ENCODE results near the gene TMBIM1. TPM values are rescaled to one million over a fixed set of nuclear protein-coding genes. Genes with fewer than 3 reads are reported as not detected.

Gene TMBIM1
- 100 to 1,000 TPM; 183 to 282 (median 202) TPM for total RNA-seq

DNA sequence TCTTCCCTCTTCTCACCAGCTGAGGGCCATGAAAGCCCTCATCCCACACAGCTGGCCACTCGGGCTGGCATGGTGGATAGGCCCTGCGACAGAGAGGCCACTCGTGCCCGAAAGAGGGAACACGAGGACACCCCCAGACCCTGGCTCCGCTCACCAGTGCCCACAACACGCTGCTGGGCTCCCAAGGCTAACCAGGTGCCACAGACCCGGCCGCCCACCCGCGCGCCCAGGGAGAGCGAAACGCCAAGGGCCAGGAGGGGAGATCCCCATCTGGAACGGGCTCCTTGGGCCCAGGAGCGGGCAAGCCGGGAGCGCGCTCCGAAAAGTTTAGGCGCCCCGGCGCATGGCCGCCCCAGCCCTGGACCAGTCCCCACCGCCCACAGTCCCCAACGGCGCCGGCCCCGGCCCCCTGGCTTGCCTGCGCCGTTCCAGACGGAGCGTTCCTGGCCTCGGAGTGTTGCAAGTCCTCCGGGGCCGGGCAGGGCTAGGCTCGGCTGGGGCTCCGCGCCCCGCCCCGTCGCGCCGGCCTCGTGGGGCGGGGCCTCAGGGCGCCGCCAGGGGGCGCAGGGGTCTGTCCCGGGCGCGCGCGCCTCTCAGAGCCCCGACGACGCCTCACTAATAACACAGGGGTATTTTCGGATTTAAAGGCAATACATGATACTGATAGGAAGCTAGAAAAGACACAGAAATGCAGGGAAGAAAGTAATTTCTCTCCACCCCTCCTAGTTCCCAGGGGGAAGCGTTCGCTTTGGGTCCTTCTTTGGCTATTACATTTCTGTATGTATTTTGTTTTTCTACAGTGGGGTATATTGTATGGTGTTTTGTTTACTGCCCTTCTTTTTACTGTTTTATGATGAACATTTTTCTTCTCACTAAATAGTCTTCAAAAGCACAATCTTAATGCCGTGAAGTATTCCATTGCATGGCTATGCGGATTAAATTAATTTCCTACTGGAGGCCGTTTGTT, at the start of gene TMBIM1:
Gene TMBIM1 (minus strand): TSS at position 456 of the 967 bp plus-strand sequence. CDS start 10,362 bp downstream, outside the sequence.
- H3K36me3 ChIP-seq: peaks cover 0 to 3% (median 0%) of the 10 kb centered on the region in 3 donors
- peak within 1 kb of the TSS; percentile 83 to 99 (median 94) for H3K4me3 ChIP-seq
- TF ChIP-seq, protein P1, sequence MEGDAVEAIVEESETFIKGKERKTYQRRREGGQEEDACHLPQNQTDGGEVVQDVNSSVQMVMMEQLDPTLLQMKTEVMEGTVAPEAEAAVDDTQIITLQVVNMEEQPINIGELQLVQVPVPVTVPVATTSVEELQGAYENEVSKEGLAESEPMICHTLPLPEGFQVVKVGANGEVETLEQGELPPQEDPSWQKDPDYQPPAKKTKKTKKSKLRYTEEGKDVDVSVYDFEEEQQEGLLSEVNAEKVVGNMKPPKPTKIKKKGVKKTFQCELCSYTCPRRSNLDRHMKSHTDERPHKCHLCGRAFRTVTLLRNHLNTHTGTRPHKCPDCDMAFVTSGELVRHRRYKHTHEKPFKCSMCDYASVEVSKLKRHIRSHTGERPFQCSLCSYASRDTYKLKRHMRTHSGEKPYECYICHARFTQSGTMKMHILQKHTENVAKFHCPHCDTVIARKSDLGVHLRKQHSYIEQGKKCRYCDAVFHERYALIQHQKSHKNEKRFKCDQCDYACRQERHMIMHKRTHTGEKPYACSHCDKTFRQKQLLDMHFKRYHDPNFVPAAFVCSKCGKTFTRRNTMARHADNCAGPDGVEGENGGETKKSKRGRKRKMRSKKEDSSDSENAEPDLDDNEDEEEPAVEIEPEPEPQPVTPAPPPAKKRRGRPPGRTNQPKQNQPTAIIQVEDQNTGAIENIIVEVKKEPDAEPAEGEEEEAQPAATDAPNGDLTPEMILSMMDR (IDR thresholded peaks at IDR 0.05): peak; percentile 91 to 99 (median 97)
- TF ChIP-seq EP300 (IDR thresholded peaks at IDR 0.05): peak in 1 of 2 donors; percentile 95
- peak; percentile 84 to 96 for TF ChIP-seq POLR2A (IDR thresholded peaks at IDR 0.05)
- H3K9me3 ChIP-seq: no peaks in the 10 kb centered on the region
- peak within 1 kb of the TSS; percentile 97 to 100 (median 100) for H3K27ac ChIP-seq
- 5 to 6% methylated on average over 32 to 37 of the region's 63 CpGs for WGBS, 2 donors
- peak; percentile 74 to 75 for DNase-seq (ENCODE audit: low spot score in 2 of 2)
- no peaks in the 10 kb centered on the region for H3K27me3 ChIP-seq
- H3K4me1 ChIP-seq: peaks cover 0 to 63% (median 40%) of the 10 kb centered on the region in 4 donors

DNA sequence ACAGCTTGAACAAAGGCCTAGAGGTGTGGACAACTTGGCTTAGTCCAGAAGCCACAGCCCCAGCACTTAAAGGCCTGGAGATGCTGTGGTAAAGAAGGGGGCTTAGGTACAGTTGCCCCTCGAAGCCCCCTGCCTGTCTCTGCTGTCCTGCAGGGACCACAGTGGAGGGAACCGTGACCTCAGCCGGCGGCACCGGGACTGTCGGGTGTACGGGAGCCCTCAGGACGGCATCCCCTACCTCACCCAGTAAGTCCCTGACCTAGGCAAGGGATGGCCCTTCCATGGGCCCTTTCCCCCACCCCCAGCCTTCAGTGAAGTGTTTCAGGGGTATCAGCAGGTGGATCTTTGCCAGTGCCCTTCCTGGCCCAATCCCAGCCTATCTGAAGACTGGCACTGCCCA, 49.1 kb upstream of the TMBIM1 start:
- Histone ChIP-seq H3K4me3 (no peak overlapping the region), H3K27ac (no peak overlapping the region), H3K27me3 (no peaks in the 10 kb centered on the region), H3K9me3 (no peaks in the 10 kb centered on the region), H3K4me1 (no peaks in the 10 kb centered on the region), H3K36me3 (peaks cover 0 to 60% (median 0%) of the 10 kb centered on the region in 3 donors)
- no peak for TF ChIP-seq POLR2A (IDR thresholded peaks at IDR 0.05)
- TF ChIP-seq, protein P1 (IDR thresholded peaks at IDR 0.05): no peak
- TF ChIP-seq EP300 (IDR thresholded peaks at IDR 0.05): no peak
- DNase-seq (ENCODE audit: low spot score in 2 of 2): no peak
- WGBS, 2 donors: 95 to 97% methylated on average over 6 to 8 of the region's 8 CpGs

DNA sequence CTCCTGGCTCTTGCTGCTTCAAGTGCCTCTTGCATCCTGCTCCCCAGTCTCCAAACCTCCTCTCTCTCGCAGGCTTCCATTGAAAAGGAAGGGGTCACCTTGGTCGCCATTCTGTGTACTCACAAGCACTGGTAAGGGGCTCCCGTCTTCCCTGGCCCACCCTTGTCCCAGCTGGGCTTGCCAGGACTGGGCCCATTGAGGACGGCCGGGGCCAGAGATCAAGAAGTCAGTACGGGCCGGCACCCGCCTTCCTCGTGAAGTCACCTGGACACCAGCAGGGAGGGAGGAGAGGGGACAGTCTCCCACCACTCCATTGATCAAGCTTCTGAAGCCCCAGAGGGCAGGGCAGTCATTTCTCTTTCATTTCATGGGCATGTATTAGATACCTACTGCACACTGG, 48.4 kb upstream of the TMBIM1 start:
- TF ChIP-seq POLR2A (IDR thresholded peaks at IDR 0.05) (no peak), EP300 (IDR thresholded peaks at IDR 0.05) (no peak)
- TF ChIP-seq, protein P1 (IDR thresholded peaks at IDR 0.05): no peak
- Histone ChIP-seq H3K27ac (no peak overlapping the region), H3K27me3 (no peaks in the 10 kb centered on the region), H3K4me3 (no peak overlapping the region), H3K9me3 (no peaks in the 10 kb centered on the region), H3K36me3 (peaks cover 0 to 53% (median 0%) of the 10 kb centered on the region in 3 donors), H3K4me1 (no peaks in the 10 kb centered on the region)
- WGBS, 2 donors: 90% methylated on average over 9 of the region's 9 CpGs
- no peak for DNase-seq (ENCODE audit: low spot score in 2 of 2)

DNA sequence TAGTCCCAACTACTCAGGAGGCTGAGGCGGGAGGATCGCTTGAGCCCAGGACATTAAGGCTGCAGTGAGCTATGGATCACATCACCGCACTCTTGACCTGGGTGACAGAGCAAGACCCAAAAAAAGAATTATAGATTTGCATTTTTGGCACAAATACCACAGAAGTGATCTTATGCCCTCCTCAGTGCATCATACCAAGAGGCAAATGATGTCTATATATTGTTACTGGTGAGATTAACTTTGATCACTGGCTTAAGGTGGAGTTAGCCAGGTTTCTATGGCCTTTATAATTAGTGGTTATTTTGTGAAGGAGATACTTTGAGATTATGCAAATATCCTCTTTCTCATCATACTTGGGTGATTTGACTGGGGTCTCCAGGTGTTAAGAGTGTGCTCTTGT, 42.2 kb upstream of the TMBIM1 start:
- WGBS, 2 donors: 98% methylated on average over 3 of the region's 3 CpGs
- Histone ChIP-seq H3K9me3 (no peaks in the 10 kb centered on the region), H3K27me3 (no peaks in the 10 kb centered on the region), H3K4me1 (peaks cover 0 to 9% (median 4%) of the 10 kb centered on the region in 4 donors), H3K4me3 (no peak overlapping the region), H3K27ac (no peak overlapping the region), H3K36me3 (peaks cover 0 to under 1% (median 0%) of the 10 kb centered on the region in 3 donors)
- TF ChIP-seq EP300 (IDR thresholded peaks at IDR 0.05): no peak
- TF ChIP-seq, protein P1 (IDR thresholded peaks at IDR 0.05): no peak
- TF ChIP-seq POLR2A (IDR thresholded peaks at IDR 0.05): no peak
- no peak for DNase-seq (ENCODE audit: low spot score in 2 of 2)

Data from tibial nerve (tissue), 4 donors.